GM21529 (cell line): ENCODE results near the gene RNF224.
A peak's percentile ranks its signal among the peaks of the same experiment; 100 is the strongest.

Experiments
- ATAC-seq: cut with Tn5 transposase; IDR thresholded peaks from one replicate; pipeline ENCODE4 v1.9.1; 2021; ENCODE audit not compliant: unreplicated experiment

RNF224 gene

GRCh38 chr9:137225699-137226331 lies 1.5 kb upstream of the RNF224 start:
- ATAC-seq, result no peak

GRCh38 chr9:137226338-137227053 lies 806 bp upstream of the RNF224 start:
- ATAC-seq, result no peak

- ATAC-seq, result no peak
Observed at GRCh38 chr9:137227853-137228505, 677 bp downstream of the RNF224 start.

GRCh38 chr9:137228506-137228967 lies 1.2 kb downstream of the RNF224 start:
- no peak for ATAC-seq

- no peak for ATAC-seq
Observed at GRCh38 chr9:137228968-137229896, 1.9 kb downstream of the RNF224 start.

GRCh38 chr9:137229903-137230704 lies 2.8 kb downstream of the RNF224 start:
- no peak for ATAC-seq

GRCh38 chr9:137230705-137231371 lies 3.5 kb downstream of the RNF224 start, which contains the start of gene SLC34A3:
Gene SLC34A3 (plus strand): TSS chr9:137230901. CDS start chr9:137231703, 802 bp downstream.
- no peak for ATAC-seq

GRCh38 chr9:137231372-137232039 lies 4.2 kb downstream of the RNF224 start:
- no peak for ATAC-seq

- ATAC-seq, result no peak
Observed at GRCh38 chr9:137232101-137232500, 4.8 kb downstream of the RNF224 start.

GRCh38 chr9:137232510-137232909 lies 5.2 kb downstream of the RNF224 start:
- ATAC-seq, result no peak

GRCh38 chr9:137233143-137233980 lies 6.1 kb downstream of the RNF224 start:
- ATAC-seq, result no peak

- no peak for ATAC-seq
Observed at GRCh38 chr9:137234055-137234697, 6.9 kb downstream of the RNF224 start.

- no peak for ATAC-seq
Observed at GRCh38 chr9:137234758-137235423, 7.6 kb downstream of the RNF224 start.

- no peak for ATAC-seq
Observed at GRCh38 chr9:137235424-137236237, 8.3 kb downstream of the RNF224 start.

- ATAC-seq, result peak; percentile 17
Observed at GRCh38 chr9:137236238-137236935, 9.1 kb downstream of the RNF224 start.
